ENCODE measurements around the gene C5AR2.
A peak's percentile ranks its signal among the peaks of the same experiment; 100 is the strongest.
"Not testable (repeated sequence)": the region's sequence is repeated elsewhere in the genome, so short reads cannot be mapped to it uniquely, and the experiment has no call there.

C5AR2 gene

DNA sequence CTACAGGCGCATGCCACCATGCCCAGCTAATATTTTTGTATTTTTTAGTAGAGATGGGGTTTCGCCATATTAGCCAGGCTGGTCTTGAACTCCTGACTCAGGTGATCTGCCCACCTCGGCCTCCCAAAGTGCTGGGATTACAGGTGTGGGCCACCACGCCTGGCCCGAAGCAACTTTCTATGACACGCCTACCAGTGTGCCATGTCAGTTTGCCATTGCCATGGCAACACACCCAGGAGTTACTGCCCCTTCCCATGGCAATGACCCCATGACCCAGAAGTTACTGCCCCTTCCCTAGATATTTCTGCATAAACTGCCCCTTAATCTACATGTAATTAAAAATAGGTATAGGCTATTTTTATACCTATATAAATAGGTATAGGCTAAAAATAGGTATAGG is 14.0 kb downstream of the C5AR2 start:
- no CpG with 5 or more reads among the region's 6 CpGs for WGBS, 2 donors (ENCODE audit: extremely low coverage in 2 of 2, insufficient read length in 2 of 2, insufficient replicate concordance in 1 of 2)

GRCh38 chr19:47348819-47349795 is 17.1 kb downstream of the C5AR2 start, which contains the start of gene DHX34:
Gene DHX34 (plus strand): TSS chr19:47349315. CDS start chr19:47353031, 3,716 bp downstream.
- no peak within 1 kb of the TSS for H3K27ac ChIP-seq (replicated peaks; ENCODE audit: low read length)
- WGBS, 2 donors (ENCODE audit: extremely low coverage in 2 of 2, insufficient read length in 2 of 2, insufficient replicate concordance in 1 of 2), result no CpG with 5 or more reads among the region's 63 CpGs

More for the DNA sequence above, 14.0 kb downstream of the C5AR2 start:
- H2BK12ac ChIP-seq (ENCODE audit: low read length); H3K27ac ChIP-seq (replicated peaks; ENCODE audit: low read length); H2BK120ac ChIP-seq (ENCODE audit: low read depth, low read length); H2AFZ ChIP-seq (ENCODE audit: low read length); H3K36me3 ChIP-seq (replicated peaks in 1 of 2; ENCODE audit: control insufficient read depth in 2 of 2, insufficient read depth in 2 of 2, low read length in 2 of 2); H3K4me1 ChIP-seq (ENCODE audit: control insufficient read depth in 2 of 2, insufficient read depth in 1 of 2, low read depth in 1 of 2, low read length in 2 of 2); H2BK15ac ChIP-seq (ENCODE audit: low read length); H3K18ac ChIP-seq (ENCODE audit: low read length); H4K91ac ChIP-seq (ENCODE audit: low read depth, low read length, poor library complexity); H3K4me3 ChIP-seq (ENCODE audit: low read length in 2 of 2); H3K4me2 ChIP-seq (ENCODE audit: insufficient read depth, low read length, poor library complexity, severe bottlenecking); H4K8ac ChIP-seq (ENCODE audit: low read depth, low read length); H3K23ac ChIP-seq (ENCODE audit: low read depth, low read length, poor library complexity); H2BK5ac ChIP-seq (ENCODE audit: low read length); H3K9ac ChIP-seq (ENCODE audit: low read depth, low read length, poor library complexity); H3K14ac ChIP-seq (ENCODE audit: low read length); H3K79me1 ChIP-seq (ENCODE audit: low read depth, low read length); H3K4ac ChIP-seq (ENCODE audit: low read length); H3K27me3 ChIP-seq (ENCODE audit: control insufficient read depth in 3 of 3, insufficient read depth in 3 of 3, low read depth in 1 of 3, low read length in 3 of 3); DNase-seq (ENCODE audit: low spot score); H2AK5ac ChIP-seq (ENCODE audit: low read depth, low read length); H3K9me3 ChIP-seq (replicated peaks in 1 of 2; ENCODE audit: control insufficient read depth in 2 of 2, insufficient read depth in 1 of 2, low read depth in 1 of 2, low read length in 2 of 2): not testable (repeated sequence)

DNA sequence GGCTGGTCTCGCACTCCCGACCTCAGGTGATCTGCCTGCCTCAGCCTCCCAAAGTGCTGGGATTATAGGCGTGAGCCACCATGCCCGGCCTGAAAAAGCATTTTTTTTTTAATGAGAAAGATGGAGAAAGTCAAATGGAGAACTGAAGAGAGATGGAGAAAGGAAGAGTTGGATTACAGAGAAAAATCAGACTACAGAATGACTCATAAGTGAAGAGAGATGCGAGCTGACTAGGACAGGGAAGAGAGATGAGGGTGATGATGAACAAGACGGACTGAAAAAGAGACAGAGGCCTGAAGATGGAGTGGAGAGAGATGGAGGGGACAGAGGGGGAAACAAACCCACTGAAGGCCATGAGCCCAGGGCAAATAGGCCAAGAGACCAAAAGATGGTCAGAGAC is 18.7 kb downstream of the C5AR2 start:
- no CpG with 5 or more reads among the region's 6 CpGs for WGBS, 2 donors (ENCODE audit: extremely low coverage in 2 of 2, insufficient read length in 2 of 2, insufficient replicate concordance in 1 of 2)
- Histone ChIP-seq H4K8ac (ENCODE audit: low read depth, low read length) (no peak overlapping the region), H3K9ac (ENCODE audit: low read depth, low read length, poor library complexity) (no peak overlapping the region), H3K27me3 (ENCODE audit: control insufficient read depth in 3 of 3, insufficient read depth in 3 of 3, low read depth in 1 of 3, low read length in 3 of 3) (no peaks in the 10 kb centered on the region), H2BK120ac (ENCODE audit: low read depth, low read length) (no peak overlapping the region), H3K18ac (ENCODE audit: low read length) (no peak overlapping the region), H3K4me2 (ENCODE audit: insufficient read depth, low read length, poor library complexity, severe bottlenecking) (no peak overlapping the region), H2BK5ac (ENCODE audit: low read length) (no peak overlapping the region), H3K4me1 (ENCODE audit: control insufficient read depth in 2 of 2, insufficient read depth in 1 of 2, low read depth in 1 of 2, low read length in 2 of 2) (peaks cover 0 to 4% of the 10 kb centered on the region in 2 donors), H2AK5ac (ENCODE audit: low read depth, low read length) (no peak overlapping the region), H3K4me3 (ENCODE audit: low read length in 2 of 2) (no peak overlapping the region), H3K9me3 (replicated peaks in 1 of 2; ENCODE audit: control insufficient read depth in 2 of 2, insufficient read depth in 1 of 2, low read depth in 1 of 2, low read length in 2 of 2) (no peaks in the 10 kb centered on the region), H3K14ac (ENCODE audit: low read length) (no peak overlapping the region), H3K27ac (replicated peaks; ENCODE audit: low read length) (no peak overlapping the region), H2BK15ac (ENCODE audit: low read length) (no peak overlapping the region), H3K79me1 (ENCODE audit: low read depth, low read length) (peaks cover 11% of the 10 kb centered on the region), H3K23ac (ENCODE audit: low read depth, low read length, poor library complexity) (no peak overlapping the region), H3K36me3 (replicated peaks in 1 of 2; ENCODE audit: control insufficient read depth in 2 of 2, insufficient read depth in 2 of 2, low read length in 2 of 2) (peaks cover 23 to 44% of the 10 kb centered on the region in 2 donors), H4K91ac (ENCODE audit: low read depth, low read length, poor library complexity) (no peak overlapping the region), H3K4ac (ENCODE audit: low read length) (no peak overlapping the region), H2BK12ac (ENCODE audit: low read length) (no peak overlapping the region), H2AFZ (ENCODE audit: low read length) (no peak overlapping the region)
- DNase-seq (ENCODE audit: low spot score), result no peak

More at GRCh38 chr19:47348819-47349795, 17.1 kb downstream of the C5AR2 start, which contains the start of gene DHX34:
- no peak within 1 kb of the TSS for H3K4ac ChIP-seq (ENCODE audit: low read length)
- H3K9ac ChIP-seq (ENCODE audit: low read depth, low read length, poor library complexity), result peak within 1 kb of the TSS; percentile 66
- H3K36me3 ChIP-seq (replicated peaks in 1 of 2; ENCODE audit: control insufficient read depth in 2 of 2, insufficient read depth in 2 of 2, low read length in 2 of 2), result peaks cover 15 to 29% of the 10 kb centered on the region in 2 donors
- peaks cover 11% of the 10 kb centered on the region for H3K79me1 ChIP-seq (ENCODE audit: low read depth, low read length)
- H4K8ac ChIP-seq (ENCODE audit: low read depth, low read length), result no peak within 1 kb of the TSS
- H3K4me2 ChIP-seq (ENCODE audit: insufficient read depth, low read length, poor library complexity, severe bottlenecking), result peak within 1 kb of the TSS; percentile 79
- no peak within 1 kb of the TSS for H4K91ac ChIP-seq (ENCODE audit: low read depth, low read length, poor library complexity)
- peak within 1 kb of the TSS; percentile 84 for H3K18ac ChIP-seq (ENCODE audit: low read length)
- no peak within 1 kb of the TSS for H2BK5ac ChIP-seq (ENCODE audit: low read length)
- H2BK120ac ChIP-seq (ENCODE audit: low read depth, low read length), result no peak within 1 kb of the TSS
- H2BK15ac ChIP-seq (ENCODE audit: low read length), result no peak within 1 kb of the TSS
- peaks cover 0 to 4% of the 10 kb centered on the region in 2 donors for H3K4me1 ChIP-seq (ENCODE audit: control insufficient read depth in 2 of 2, insufficient read depth in 1 of 2, low read depth in 1 of 2, low read length in 2 of 2)
- peak within 1 kb of the TSS; percentile 78 to 90 for H3K4me3 ChIP-seq (ENCODE audit: low read length in 2 of 2)
- peak within 1 kb of the TSS; percentile 84 for H2AFZ ChIP-seq (ENCODE audit: low read length)
- peak within 1 kb of the TSS; percentile 9 for H2AK5ac ChIP-seq (ENCODE audit: low read depth, low read length)
- no peak within 1 kb of the TSS for H3K14ac ChIP-seq (ENCODE audit: low read length)
- peak within 1 kb of the TSS; percentile 87 for H3K23ac ChIP-seq (ENCODE audit: low read depth, low read length, poor library complexity)
- H3K9me3 ChIP-seq (replicated peaks in 1 of 2; ENCODE audit: control insufficient read depth in 2 of 2, insufficient read depth in 1 of 2, low read depth in 1 of 2, low read length in 2 of 2), result no peaks in the 10 kb centered on the region
- H2BK12ac ChIP-seq (ENCODE audit: low read length), result no peak within 1 kb of the TSS
- H3K27me3 ChIP-seq (ENCODE audit: control insufficient read depth in 3 of 3, insufficient read depth in 3 of 3, low read depth in 1 of 3, low read length in 3 of 3), result no peaks in the 10 kb centered on the region
- DNase-seq (ENCODE audit: low spot score), result peak; percentile 99

GRCh38 chr19:47351548-47351947 is 19.6 kb downstream of the C5AR2 start:
- WGBS, 2 donors (ENCODE audit: extremely low coverage in 2 of 2, insufficient read length in 2 of 2, insufficient replicate concordance in 1 of 2), result no CpG with 5 or more reads among the region's 3 CpGs
- Histone ChIP-seq H3K18ac (ENCODE audit: low read length) (no peak overlapping the region), H3K27me3 (ENCODE audit: control insufficient read depth in 3 of 3, insufficient read depth in 3 of 3, low read depth in 1 of 3, low read length in 3 of 3) (no peaks in the 10 kb centered on the region), H3K9me3 (replicated peaks in 1 of 2; ENCODE audit: control insufficient read depth in 2 of 2, insufficient read depth in 1 of 2, low read depth in 1 of 2, low read length in 2 of 2) (no peaks in the 10 kb centered on the region), H3K36me3 (replicated peaks in 1 of 2; ENCODE audit: control insufficient read depth in 2 of 2, insufficient read depth in 2 of 2, low read length in 2 of 2) (peaks cover 28 to 53% of the 10 kb centered on the region in 2 donors), H4K8ac (ENCODE audit: low read depth, low read length) (no peak overlapping the region), H2AFZ (ENCODE audit: low read length) (no peak overlapping the region), H3K23ac (ENCODE audit: low read depth, low read length, poor library complexity) (no peak overlapping the region), H3K4ac (ENCODE audit: low read length) (no peak overlapping the region), H3K79me1 (ENCODE audit: low read depth, low read length) (peaks cover 11% of the 10 kb centered on the region), H4K91ac (ENCODE audit: low read depth, low read length, poor library complexity) (no peak overlapping the region), H3K4me1 (ENCODE audit: control insufficient read depth in 2 of 2, insufficient read depth in 1 of 2, low read depth in 1 of 2, low read length in 2 of 2) (peaks cover 0 to 4% of the 10 kb centered on the region in 2 donors), H2BK12ac (ENCODE audit: low read length) (no peak overlapping the region), H3K14ac (ENCODE audit: low read length) (no peak overlapping the region), H2BK15ac (ENCODE audit: low read length) (no peak overlapping the region), H2BK5ac (ENCODE audit: low read length) (no peak overlapping the region), H2BK120ac (ENCODE audit: low read depth, low read length) (no peak overlapping the region), H3K27ac (replicated peaks; ENCODE audit: low read length) (no peak overlapping the region), H3K4me3 (ENCODE audit: low read length in 2 of 2) (no peak overlapping the region), H2AK5ac (ENCODE audit: low read depth, low read length) (no peak overlapping the region), H3K4me2 (ENCODE audit: insufficient read depth, low read length, poor library complexity, severe bottlenecking) (no peak overlapping the region), H3K9ac (ENCODE audit: low read depth, low read length, poor library complexity) (no peak overlapping the region)
- DNase-seq (ENCODE audit: low spot score), result no peak

Measured in neuronal stem cell (in vitro differentiated cells).